Left renal cortex interstitium (tissue), 4 donors: ENCODE results near the gene TUBA4B. TPM values are rescaled to one million over a fixed set of nuclear protein-coding genes. Genes with fewer than 3 reads are reported as not detected.

Experiments used
- DNase-seq, 4 donors: peaks; one replicate each; pipeline ENCODE4 v3.0.0-alpha.2; 2013; ENCODE audit warnings: low read depth in 4 of 4, low spot score in 2 of 4, missing footprints in 1 of 4
- polyA plus RNA-seq, 4 donors: library from polyadenylated mRNA; unstranded; fragments of 120-200 nt; gene quantifications; one replicate each; pipeline ENCODE4 v1.2.1, GENCODE V29; 2013; ENCODE audit not compliant: insufficient read length in 4 of 4

TUBA4B gene
- under 1 TPM; 0.49 to 0.94 (median 0.86) TPM for polyA plus RNA-seq

GRCh38 chr2:219252900-219253752, at the start of gene TUBA4B:
Gene TUBA4B, plus strand, starts transcription at chr2:219253243. Its CDS starts 165 bp downstream, at chr2:219253408.
- DNase-seq = no peak

GRCh38 chr2:219204425-219205164, 48.4 kb upstream of the TUBA4B start:
- no peak for DNase-seq

- DNase-seq = no peak
Observed at GRCh38 chr2:219205165-219205538, 47.9 kb upstream of the TUBA4B start.

- DNase-seq = no peak
Observed at GRCh38 chr2:219205981-219206327, 47.1 kb upstream of the TUBA4B start.

GRCh38 chr2:219206328-219207133, 46.5 kb upstream of the TUBA4B start, which contains the start of gene ZFAND2B:
Gene ZFAND2B, plus strand, starts transcription at chr2:219206782. Its CDS starts 206 bp downstream, at chr2:219206988.
- peak; percentile 86 to 93 (median 90) for DNase-seq

- peak in 1 of 4 donors; percentile 50 for DNase-seq
Observed at GRCh38 chr2:219207134-219207883, 45.7 kb upstream of the TUBA4B start.

GRCh38 chr2:219207884-219208740, 44.9 kb upstream of the TUBA4B start:
- no peak for DNase-seq

- DNase-seq = no peak
Observed at GRCh38 chr2:219209236-219210195, 43.5 kb upstream of the TUBA4B start.

- DNase-seq = no peak
Observed at GRCh38 chr2:219210196-219210885, 42.7 kb upstream of the TUBA4B start.

- no peak for DNase-seq
Observed at GRCh38 chr2:219210886-219211362, 42.1 kb upstream of the TUBA4B start.

GRCh38 chr2:219213026-219213415, 40.0 kb upstream of the TUBA4B start:
- DNase-seq = no peak

GRCh38 chr2:219213486-219214071, 39.5 kb upstream of the TUBA4B start:
- no peak for DNase-seq

GRCh38 chr2:219214141-219214540, 38.9 kb upstream of the TUBA4B start:
- no peak for DNase-seq

GRCh38 chr2:219214786-219215185, 38.3 kb upstream of the TUBA4B start:
- no peak for DNase-seq

- no peak for DNase-seq
Observed at GRCh38 chr2:219215871-219216534, 37.0 kb upstream of the TUBA4B start.

GRCh38 chr2:219216535-219216915, 36.5 kb upstream of the TUBA4B start:
- no peak for DNase-seq
